NT2/D1 (cell line): ENCODE measurements around the gene HOXA10.

Experiments
- YY1 ChIP-seq: IDR thresholded peaks from 2 replicates; pipeline ENCODE4 v1.6.1; 2011; ENCODE audit not compliant: insufficient read length, insufficient read depth
- ZNF274 ChIP-seq: IDR thresholded peaks from 2 replicates; pipeline ENCODE4 v1.6.1; 2011; ENCODE audit warnings: mild to moderate bottlenecking, low read depth, low read length

DNA sequence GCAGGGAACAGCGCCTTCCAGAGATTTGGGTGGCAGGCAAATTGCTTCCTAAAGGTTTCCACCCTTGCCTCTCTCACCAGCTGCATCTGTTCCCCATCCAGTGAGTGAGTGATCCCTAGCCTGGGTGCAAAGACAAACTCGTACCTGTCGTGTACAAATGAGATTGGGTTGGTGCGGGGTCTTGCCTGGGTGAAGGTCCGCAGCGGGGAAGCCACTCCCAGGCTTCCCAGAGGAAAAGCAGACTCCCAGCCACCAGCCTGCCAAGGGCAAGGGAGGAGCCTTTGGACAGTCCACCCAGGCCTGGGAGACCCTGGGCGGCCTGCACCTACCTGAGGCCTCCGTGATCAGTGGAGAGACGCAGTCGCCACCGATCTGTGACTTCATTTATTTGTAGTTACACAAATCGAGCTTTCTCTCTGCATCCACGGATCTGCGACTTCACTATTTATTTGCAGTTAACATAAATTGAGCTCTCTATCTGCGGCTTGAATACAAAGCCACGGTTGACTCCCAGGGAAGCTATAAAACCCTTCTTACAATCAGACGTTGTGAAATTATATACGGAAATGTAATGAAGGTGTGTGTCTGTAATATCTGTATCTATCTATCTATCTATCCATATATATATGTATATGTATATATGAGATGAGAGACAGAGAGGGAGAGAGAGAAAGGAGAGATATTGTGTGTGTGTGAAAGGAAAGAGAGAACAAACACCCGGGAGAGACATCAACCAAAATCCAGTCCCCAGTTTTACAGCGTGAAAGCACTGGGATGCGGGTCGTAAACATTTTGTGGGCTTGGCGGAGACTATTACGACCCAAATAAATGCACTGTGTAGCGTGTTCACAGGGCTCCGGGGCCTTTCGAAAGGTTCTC lies 14.6 kb downstream of the HOXA10 start:
- no peak for TF ChIP-seq ZNF274
- TF ChIP-seq YY1, result no peak
